ENCODE results near the gene PTGES3L. TPM values are rescaled to one million over a fixed set of nuclear protein-coding genes. Genes with fewer than 3 reads are reported as not detected.

Gene PTGES3L
- polyA plus RNA-seq, 1 of the 3 experiments (the other 2 are of a cell fraction), result 1.4 TPM

DNA sequence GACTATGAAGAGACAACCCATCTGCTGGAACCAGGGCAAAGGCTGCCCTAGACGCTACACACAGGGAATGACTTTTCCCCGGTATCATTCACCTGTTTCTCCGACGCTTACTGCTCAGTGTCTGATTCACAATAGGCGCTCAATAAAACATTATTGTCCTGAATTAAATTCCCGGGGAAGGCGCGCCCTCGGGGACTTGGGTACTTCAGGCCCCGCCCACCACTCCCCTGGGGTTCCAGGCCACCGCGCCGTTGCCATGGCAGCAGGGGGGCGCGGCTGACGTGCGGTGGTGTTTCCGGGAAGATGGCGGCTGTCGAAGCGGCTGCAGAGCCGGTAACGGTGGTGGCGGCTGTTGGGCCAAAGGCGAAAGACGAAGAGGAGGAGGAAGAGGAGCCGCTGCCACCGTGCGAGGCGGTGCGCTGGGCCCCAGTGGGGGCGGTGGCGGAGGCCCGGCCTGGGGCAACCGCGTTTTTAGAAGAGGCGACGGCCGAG is 440 bp upstream of the PTGES3L start, which contains the start of gene RUNDC1:
TSS of gene RUNDC1 (plus strand) at position 292 of the 492 bp plus-strand sequence. CDS start at position 304, 12 bp downstream.
- Histone ChIP-seq H3K4me3 (ENCODE audit: low read depth in 2 of 2, low read length in 1 of 2) (peak within 1 kb of the TSS; percentile 71 to 97), H2AFZ (ENCODE audit: low read depth) (peak within 1 kb of the TSS; percentile 90), H3K27me3 (ENCODE audit: insufficient read depth) (no peaks in the 10 kb centered on the region), H3K9ac (peak within 1 kb of the TSS; percentile 81), H3K27ac (ENCODE audit: low read depth in 2 of 2, low read length in 1 of 2) (peak within 1 kb of the TSS; percentile 69 to 87), H3K4me2 (peak within 1 kb of the TSS; percentile 81), H4K20me1 (ENCODE audit: insufficient read depth) (peaks cover 5% of the 10 kb centered on the region; the same call in 1 of the 2 replicates), H3K79me2 (ENCODE audit: insufficient read depth) (peaks cover 51% of the 10 kb centered on the region), H3F3A (replicated peaks; ENCODE audit: insufficient read depth) (peaks cover 8% of the 10 kb centered on the region), H3K9me3 (no peaks in the 10 kb centered on the region), H3K36me3 (replicated peaks in 1 of 2; ENCODE audit: control insufficient read depth in 1 of 2, insufficient read depth in 2 of 2, low read length in 1 of 2) (peaks cover 4 to 8% of the 10 kb centered on the region in 2 experiments), H3K4me1 (ENCODE audit: control insufficient read depth in 1 of 2, insufficient read depth in 2 of 2, low read depth in 1 of 2, low read length in 1 of 2) (peaks cover 10 to 12% of the 10 kb centered on the region in 2 experiments; a peak in 2 of 4 replicates), H3K9me2 (no peaks in the 10 kb centered on the region)
- peak; percentile 98 for DNase-seq
- ChIA-PET CTCF (no interaction called here), POLR2A (interaction anchor here (0.6 to 1.8 kb wide), 2 partner anchors 15 to 18 kb away, joined by 5 to 11 read pairs; partner anchors contain the start of gene RPL27)
- WGBS (ENCODE audit: low lambda C conversion rate), result 1% methylated on average over 27 of the region's 39 CpGs
- TF ChIP-seq POLR2AphosphoS5 (IDR thresholded peaks at IDR 0.05; ENCODE audit: low read depth, low read length) (peak; percentile 65), TCF12 (IDR thresholded peaks at IDR 0.05) (no peak), GABPA (IDR thresholded peaks at IDR 0.05; ENCODE audit: low read depth) (peak; percentile 65), EP300 (IDR thresholded peaks at IDR 0.05; ENCODE audit: borderline replicate concordance in 1 of 2, low read depth in 1 of 2, low read length in 1 of 2) (no peak), RFX5 (IDR thresholded peaks at IDR 0.05; ENCODE audit: low read length) (0 out of 2 replicates have a peak, but pooled peaks have one; percentile 55), FOXM1 (IDR thresholded peaks at IDR 0.05; ENCODE audit: low read depth) (no peak), RXRA (IDR thresholded peaks at IDR 0.05; ENCODE audit: borderline replicate concordance, low read depth) (no peak), TAF1 (IDR thresholded peaks at IDR 0.05; ENCODE audit: borderline replicate concordance, low read depth, low read length) (peak; percentile 78), NFIC (IDR thresholded peaks at IDR 0.05; ENCODE audit: borderline replicate concordance) (no peak), MXI1 (IDR thresholded peaks at IDR 0.05; ENCODE audit: low read depth, low read length) (peak; percentile 91), RCOR1 (IDR thresholded peaks at IDR 0.05; ENCODE audit: low read length) (no peak), GATA2 (CRISPR knock-in tag; IDR thresholded peaks at IDR 0.05) (no peak), RAD21 (IDR thresholded peaks at IDR 0.05; ENCODE audit: low read length) (no peak), ELF1 (IDR thresholded peaks at IDR 0.05) (peak; percentile 90), FOXJ3 (CRISPR knock-in tag; IDR thresholded peaks at IDR 0.05) (0 out of 2 replicates have a peak, but pooled peaks have one; percentile 49), SMC3 (IDR thresholded peaks at IDR 0.05; ENCODE audit: low read depth, low read length) (no peak), CHD2 (IDR thresholded peaks at IDR 0.05; ENCODE audit: low read length, partially characterized antibody) (no peak), MEF2A (IDR thresholded peaks at IDR 0.05; ENCODE audit: borderline replicate concordance, low read depth) (no peak), SIN3A (IDR thresholded peaks at IDR 0.05; ENCODE audit: borderline replicate concordance, low read depth, low read length) (peak; percentile 79; the same call in 1 of the 2 replicates), TEAD4 (IDR thresholded peaks at IDR 0.05; ENCODE audit: borderline replicate concordance, insufficient read depth) (no peak)
- TF ChIP-seq, protein P1, sequence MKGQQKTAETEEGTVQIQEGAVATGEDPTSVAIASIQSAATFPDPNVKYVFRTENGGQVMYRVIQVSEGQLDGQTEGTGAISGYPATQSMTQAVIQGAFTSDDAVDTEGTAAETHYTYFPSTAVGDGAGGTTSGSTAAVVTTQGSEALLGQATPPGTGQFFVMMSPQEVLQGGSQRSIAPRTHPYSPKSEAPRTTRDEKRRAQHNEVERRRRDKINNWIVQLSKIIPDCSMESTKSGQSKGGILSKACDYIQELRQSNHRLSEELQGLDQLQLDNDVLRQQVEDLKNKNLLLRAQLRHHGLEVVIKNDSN (IDR thresholded peaks at IDR 0.05; ENCODE audit: borderline replicate concordance, low read depth), result no peak
- TF ChIP-seq, protein P2, sequence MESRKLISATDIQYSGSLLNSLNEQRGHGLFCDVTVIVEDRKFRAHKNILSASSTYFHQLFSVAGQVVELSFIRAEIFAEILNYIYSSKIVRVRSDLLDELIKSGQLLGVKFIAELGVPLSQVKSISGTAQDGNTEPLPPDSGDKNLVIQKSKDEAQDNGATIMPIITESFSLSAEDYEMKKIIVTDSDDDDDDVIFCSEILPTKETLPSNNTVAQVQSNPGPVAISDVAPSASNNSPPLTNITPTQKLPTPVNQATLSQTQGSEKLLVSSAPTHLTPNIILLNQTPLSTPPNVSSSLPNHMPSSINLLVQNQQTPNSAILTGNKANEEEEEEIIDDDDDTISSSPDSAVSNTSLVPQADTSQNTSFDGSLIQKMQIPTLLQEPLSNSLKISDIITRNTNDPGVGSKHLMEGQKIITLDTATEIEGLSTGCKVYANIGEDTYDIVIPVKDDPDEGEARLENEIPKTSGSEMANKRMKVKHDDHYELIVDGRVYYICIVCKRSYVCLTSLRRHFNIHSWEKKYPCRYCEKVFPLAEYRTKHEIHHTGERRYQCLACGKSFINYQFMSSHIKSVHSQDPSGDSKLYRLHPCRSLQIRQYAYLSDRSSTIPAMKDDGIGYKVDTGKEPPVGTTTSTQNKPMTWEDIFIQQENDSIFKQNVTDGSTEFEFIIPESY (IDR thresholded peaks at IDR 0.05; ENCODE audit: borderline replicate concordance, low read depth), result no peak
- TF ChIP-seq, protein P3, sequence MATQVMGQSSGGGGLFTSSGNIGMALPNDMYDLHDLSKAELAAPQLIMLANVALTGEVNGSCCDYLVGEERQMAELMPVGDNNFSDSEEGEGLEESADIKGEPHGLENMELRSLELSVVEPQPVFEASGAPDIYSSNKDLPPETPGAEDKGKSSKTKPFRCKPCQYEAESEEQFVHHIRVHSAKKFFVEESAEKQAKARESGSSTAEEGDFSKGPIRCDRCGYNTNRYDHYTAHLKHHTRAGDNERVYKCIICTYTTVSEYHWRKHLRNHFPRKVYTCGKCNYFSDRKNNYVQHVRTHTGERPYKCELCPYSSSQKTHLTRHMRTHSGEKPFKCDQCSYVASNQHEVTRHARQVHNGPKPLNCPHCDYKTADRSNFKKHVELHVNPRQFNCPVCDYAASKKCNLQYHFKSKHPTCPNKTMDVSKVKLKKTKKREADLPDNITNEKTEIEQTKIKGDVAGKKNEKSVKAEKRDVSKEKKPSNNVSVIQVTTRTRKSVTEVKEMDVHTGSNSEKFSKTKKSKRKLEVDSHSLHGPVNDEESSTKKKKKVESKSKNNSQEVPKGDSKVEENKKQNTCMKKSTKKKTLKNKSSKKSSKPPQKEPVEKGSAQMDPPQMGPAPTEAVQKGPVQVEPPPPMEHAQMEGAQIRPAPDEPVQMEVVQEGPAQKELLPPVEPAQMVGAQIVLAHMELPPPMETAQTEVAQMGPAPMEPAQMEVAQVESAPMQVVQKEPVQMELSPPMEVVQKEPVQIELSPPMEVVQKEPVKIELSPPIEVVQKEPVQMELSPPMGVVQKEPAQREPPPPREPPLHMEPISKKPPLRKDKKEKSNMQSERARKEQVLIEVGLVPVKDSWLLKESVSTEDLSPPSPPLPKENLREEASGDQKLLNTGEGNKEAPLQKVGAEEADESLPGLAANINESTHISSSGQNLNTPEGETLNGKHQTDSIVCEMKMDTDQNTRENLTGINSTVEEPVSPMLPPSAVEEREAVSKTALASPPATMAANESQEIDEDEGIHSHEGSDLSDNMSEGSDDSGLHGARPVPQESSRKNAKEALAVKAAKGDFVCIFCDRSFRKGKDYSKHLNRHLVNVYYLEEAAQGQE (IDR thresholded peaks at IDR 0.05; ENCODE audit: low read depth, low read length), result 0 out of 2 replicates have a peak, but pooled peaks have one; percentile 6
- TF ChIP-seq, protein P4, sequence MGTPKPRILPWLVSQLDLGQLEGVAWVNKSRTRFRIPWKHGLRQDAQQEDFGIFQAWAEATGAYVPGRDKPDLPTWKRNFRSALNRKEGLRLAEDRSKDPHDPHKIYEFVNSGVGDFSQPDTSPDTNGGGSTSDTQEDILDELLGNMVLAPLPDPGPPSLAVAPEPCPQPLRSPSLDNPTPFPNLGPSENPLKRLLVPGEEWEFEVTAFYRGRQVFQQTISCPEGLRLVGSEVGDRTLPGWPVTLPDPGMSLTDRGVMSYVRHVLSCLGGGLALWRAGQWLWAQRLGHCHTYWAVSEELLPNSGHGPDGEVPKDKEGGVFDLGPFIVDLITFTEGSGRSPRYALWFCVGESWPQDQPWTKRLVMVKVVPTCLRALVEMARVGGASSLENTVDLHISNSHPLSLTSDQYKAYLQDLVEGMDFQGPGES (IDR thresholded peaks at IDR 0.05; ENCODE audit: low read depth, low read length), result no peak
- TF ChIP-seq, protein P5, sequence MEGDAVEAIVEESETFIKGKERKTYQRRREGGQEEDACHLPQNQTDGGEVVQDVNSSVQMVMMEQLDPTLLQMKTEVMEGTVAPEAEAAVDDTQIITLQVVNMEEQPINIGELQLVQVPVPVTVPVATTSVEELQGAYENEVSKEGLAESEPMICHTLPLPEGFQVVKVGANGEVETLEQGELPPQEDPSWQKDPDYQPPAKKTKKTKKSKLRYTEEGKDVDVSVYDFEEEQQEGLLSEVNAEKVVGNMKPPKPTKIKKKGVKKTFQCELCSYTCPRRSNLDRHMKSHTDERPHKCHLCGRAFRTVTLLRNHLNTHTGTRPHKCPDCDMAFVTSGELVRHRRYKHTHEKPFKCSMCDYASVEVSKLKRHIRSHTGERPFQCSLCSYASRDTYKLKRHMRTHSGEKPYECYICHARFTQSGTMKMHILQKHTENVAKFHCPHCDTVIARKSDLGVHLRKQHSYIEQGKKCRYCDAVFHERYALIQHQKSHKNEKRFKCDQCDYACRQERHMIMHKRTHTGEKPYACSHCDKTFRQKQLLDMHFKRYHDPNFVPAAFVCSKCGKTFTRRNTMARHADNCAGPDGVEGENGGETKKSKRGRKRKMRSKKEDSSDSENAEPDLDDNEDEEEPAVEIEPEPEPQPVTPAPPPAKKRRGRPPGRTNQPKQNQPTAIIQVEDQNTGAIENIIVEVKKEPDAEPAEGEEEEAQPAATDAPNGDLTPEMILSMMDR (IDR thresholded peaks at IDR 0.05), result no peak
